ENCODE data around the gene SERAC1. TPM values are rescaled to one million over a fixed set of nuclear protein-coding genes. Genes with fewer than 3 reads are reported as not detected.

SERAC1 gene
- polyA plus RNA-seq, 1 donor (not counting 4 experiments of a cell fraction or from before 2014, with no cell fraction given) = 10.1 TPM

GRCh38 chr6:158070513-158070912 lies 97.5 kb downstream of the SERAC1 start:
- no peak overlapping the region for H3K9ac ChIP-seq (ENCODE audit: control insufficient read depth, extremely low read depth, insufficient read depth, low read length)
- no peaks in the 10 kb centered on the region for H3K27me3 ChIP-seq (ENCODE audit: control insufficient read depth, extremely low read depth, insufficient read depth, low read length)
- H3K79me2 ChIP-seq (ENCODE audit: control insufficient read depth, insufficient read depth, low read length) = no peaks in the 10 kb centered on the region
- no peaks in the 10 kb centered on the region for H4K20me1 ChIP-seq (ENCODE audit: control insufficient read depth, extremely low read depth, insufficient read depth, low read length)
- H3K9me3 ChIP-seq (ENCODE audit: control insufficient read depth, low read depth, low read length) = no peaks in the 10 kb centered on the region
- no peak overlapping the region for H2AFZ ChIP-seq (ENCODE audit: control insufficient read depth, low read length)
- peak overlapping the region; percentile 43 for H3K27ac ChIP-seq (ENCODE audit: control insufficient read depth, insufficient read depth, low read length)
- no peak overlapping the region for H3K4me3 ChIP-seq (ENCODE audit: control insufficient read depth in 2 of 3, extremely low read depth in 1 of 3, insufficient read depth in 2 of 3, low read depth in 1 of 3, low read length in 3 of 3)
- dilution Hi-C loops (cut with MboI; ENCODE audit: extremely low pct_ligation_motif_present, low sequenced_read_pairs) = no loop called here
- TF ChIP-seq CTCF (optimal IDR thresholded peaks at IDR 0.05 in 1 of 3, IDR thresholded peaks at IDR 0.05 in 1 of 3, conservative IDR thresholded peaks at IDR 0.05 in 1 of 3; ENCODE audit: extremely low read depth in 1 of 3, insufficient read depth in 2 of 3, low read length in 3 of 3) (no peak), EZH2 (IDR thresholded peaks at IDR 0.05; ENCODE audit: low read length) (no peak)
- no peak for DNase-seq (ENCODE audit: low read depth, low spot score)
- no peak for FAIRE-seq
- no peaks in the 10 kb centered on the region for H3K9me1 ChIP-seq (ENCODE audit: control insufficient read depth, extremely low read depth, insufficient read depth, low read length)
- H3K4me2 ChIP-seq (ENCODE audit: control insufficient read depth, extremely low read depth, insufficient read depth, low read depth, low read length) = no peak overlapping the region
- H3K36me3 ChIP-seq (ENCODE audit: control insufficient read depth in 2 of 2, extremely low read depth in 1 of 2, insufficient read depth in 2 of 2, low read length in 2 of 2) = peaks cover 4 to 22% of the 10 kb centered on the region in 2 experiments
- peaks cover 29% of the 10 kb centered on the region for H3K4me1 ChIP-seq (ENCODE audit: control insufficient read depth, extremely low read depth, insufficient read depth, low read length)

DNA sequence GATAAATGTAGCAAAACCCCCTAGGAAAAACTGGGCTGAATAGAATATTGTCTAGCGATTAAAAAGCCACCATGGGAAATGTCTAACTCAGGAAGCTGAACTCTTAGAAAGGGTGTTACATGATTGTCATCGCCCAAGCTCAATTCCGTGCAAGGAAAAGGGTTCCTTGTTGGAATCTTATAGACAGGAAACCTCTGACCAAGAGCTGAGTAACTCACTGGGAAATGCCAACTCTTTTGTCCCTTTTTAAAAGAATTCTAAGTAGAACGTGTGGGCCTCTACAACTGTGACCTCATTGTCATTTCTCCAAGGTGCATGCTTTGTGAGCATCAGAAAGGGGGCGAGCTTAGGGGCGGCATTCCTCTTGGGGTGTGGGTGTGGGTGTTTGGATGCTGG lies 98.3 kb downstream of the SERAC1 start:
- no peaks in the 10 kb centered on the region for H3K79me2 ChIP-seq (ENCODE audit: control insufficient read depth, insufficient read depth, low read length)
- FAIRE-seq (peak; percentile 69), DNase-seq (ENCODE audit: low read depth, low spot score) (peak; percentile 36)
- dilution Hi-C loops (cut with MboI; ENCODE audit: extremely low pct_ligation_motif_present, low sequenced_read_pairs) = no loop called here
- H3K9me3 ChIP-seq (ENCODE audit: control insufficient read depth, low read depth, low read length) = no peaks in the 10 kb centered on the region
- peak overlapping the region; percentile 71 for H3K4me2 ChIP-seq (ENCODE audit: control insufficient read depth, extremely low read depth, insufficient read depth, low read depth, low read length)
- no peak overlapping the region for H3K9ac ChIP-seq (ENCODE audit: control insufficient read depth, extremely low read depth, insufficient read depth, low read length)
- H2AFZ ChIP-seq (ENCODE audit: control insufficient read depth, low read length) = no peak overlapping the region
- H3K4me3 ChIP-seq (ENCODE audit: control insufficient read depth in 2 of 3, extremely low read depth in 1 of 3, insufficient read depth in 2 of 3, low read depth in 1 of 3, low read length in 3 of 3) = no peak overlapping the region
- no peaks in the 10 kb centered on the region for H3K9me1 ChIP-seq (ENCODE audit: control insufficient read depth, extremely low read depth, insufficient read depth, low read length)
- H3K27ac ChIP-seq (ENCODE audit: control insufficient read depth, insufficient read depth, low read length) = peak overlapping the region; percentile 82
- TF ChIP-seq CTCF (optimal IDR thresholded peaks at IDR 0.05 in 1 of 3, IDR thresholded peaks at IDR 0.05 in 1 of 3, conservative IDR thresholded peaks at IDR 0.05 in 1 of 3; ENCODE audit: extremely low read depth in 1 of 3, insufficient read depth in 2 of 3, low read length in 3 of 3) (no peak), EZH2 (IDR thresholded peaks at IDR 0.05; ENCODE audit: low read length) (no peak)
- no peaks in the 10 kb centered on the region for H4K20me1 ChIP-seq (ENCODE audit: control insufficient read depth, extremely low read depth, insufficient read depth, low read length)
- H3K27me3 ChIP-seq (ENCODE audit: control insufficient read depth, extremely low read depth, insufficient read depth, low read length) = no peaks in the 10 kb centered on the region
- H3K4me1 ChIP-seq (ENCODE audit: control insufficient read depth, extremely low read depth, insufficient read depth, low read length) = peaks cover 29% of the 10 kb centered on the region
- peaks cover 4 to 22% of the 10 kb centered on the region in 2 experiments for H3K36me3 ChIP-seq (ENCODE audit: control insufficient read depth in 2 of 2, extremely low read depth in 1 of 2, insufficient read depth in 2 of 2, low read length in 2 of 2)
